Tibial artery (tissue), 4 donors: ENCODE results near the gene CAT.

Experiments
- DNase-seq, 2 donors: peaks; one replicate each; pipeline ENCODE4 v3.0.0-alpha.2; 2019
- H3K27ac ChIP-seq, 2 donors: fragments of 200-600 bp; sonication (generic) in 1 of 2; 1 replicate in 1 of 2; 2 replicates in 1 of 2; pipeline ENCODE4 v1.5.1; 2018 to 2019; ENCODE audit warnings: mild to moderate bottlenecking in 1 of 2
- H3K27me3 ChIP-seq, 2 donors: fragments of 200-600 bp; sonication (generic) in 1 of 2; one replicate each; pipeline versions ENCODE4 v1.5.1 to v1.6.0; 2016 to 2019
- H3K36me3 ChIP-seq, 3 donors: fragments of 200-600 bp; sonication (generic) in 2 of 3; one replicate each; pipeline ENCODE4 v1.5.1; 2016 to 2019; ENCODE audit warnings: mild to moderate bottlenecking in 2 of 3
- H3K4me1 ChIP-seq, 4 donors: fragments of 200-600 bp; sonication (generic) in 2 of 4; 1 replicate in 3 of 4; 2 replicates in 1 of 4; pipeline ENCODE4 v1.5.1; 2016 to 2019
- H3K4me3 ChIP-seq, 2 donors: fragments of 200-600 bp; sonication (generic) in 1 of 2; 1 replicate in 1 of 2; 2 replicates in 1 of 2; pipeline ENCODE4 v1.5.1; 2018 to 2019; ENCODE audit warnings: mild to moderate bottlenecking in 2 of 2
- H3K9me3 ChIP-seq, 3 donors: fragments of 200-600 bp; sonication (generic) in 1 of 3; one replicate each; pipeline ENCODE4 v1.5.1; 2016 to 2019
- intact Hi-C: fragments of 100-400 bp; cut with DNase I; formaldehyde crosslinking; loops from one replicate; pipeline ENCODE4 v1.15.0; 2023; ENCODE audit warnings: low total_unique reads
- TF ChIP-seq, protein P1 (sequence below), 2 experiments: fragments of 200-600 bp in 1 of 2; fragments of 450-650 bp in 1 of 2; IDR thresholded peaks; one replicate each; pipeline ENCODE4 v1.5.1; 2017 to 2019; ENCODE audit warnings: antibody characterized with exemption in 2 of 2, mild to moderate bottlenecking in 1 of 2, moderate library complexity in 1 of 2

The CAT gene

DNA sequence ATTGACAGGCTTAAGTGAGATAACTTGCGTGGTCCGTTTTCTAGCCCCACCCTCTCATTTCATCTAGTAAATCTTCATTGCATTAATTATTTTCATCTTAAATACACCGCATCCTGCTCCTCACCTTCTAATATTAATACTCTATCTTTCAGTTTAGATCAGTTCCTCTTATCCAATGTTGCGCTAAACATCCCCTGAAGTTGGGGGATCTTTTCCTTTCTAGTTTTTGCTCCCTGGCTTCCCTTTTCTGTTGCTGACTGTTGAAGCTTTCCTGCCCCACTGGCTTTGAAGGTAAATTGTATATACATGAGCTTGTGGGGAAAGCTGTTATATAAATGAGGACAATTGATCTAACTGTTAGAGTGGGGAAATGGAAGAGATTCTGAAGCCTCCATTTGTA, 7.2 kb downstream of the CAT start:
- Histone ChIP-seq H3K4me1 (peaks cover 0 to under 1% (median 0%) of the 10 kb centered on the region in 4 donors), H3K27me3 (no peaks in the 10 kb centered on the region), H3K9me3 (no peaks in the 10 kb centered on the region), H3K36me3 (peaks cover 9 to 21% (median 20%) of the 10 kb centered on the region in 3 donors), H3K27ac (no peak overlapping the region), H3K4me3 (no peak overlapping the region)
- TF ChIP-seq, protein P1, sequence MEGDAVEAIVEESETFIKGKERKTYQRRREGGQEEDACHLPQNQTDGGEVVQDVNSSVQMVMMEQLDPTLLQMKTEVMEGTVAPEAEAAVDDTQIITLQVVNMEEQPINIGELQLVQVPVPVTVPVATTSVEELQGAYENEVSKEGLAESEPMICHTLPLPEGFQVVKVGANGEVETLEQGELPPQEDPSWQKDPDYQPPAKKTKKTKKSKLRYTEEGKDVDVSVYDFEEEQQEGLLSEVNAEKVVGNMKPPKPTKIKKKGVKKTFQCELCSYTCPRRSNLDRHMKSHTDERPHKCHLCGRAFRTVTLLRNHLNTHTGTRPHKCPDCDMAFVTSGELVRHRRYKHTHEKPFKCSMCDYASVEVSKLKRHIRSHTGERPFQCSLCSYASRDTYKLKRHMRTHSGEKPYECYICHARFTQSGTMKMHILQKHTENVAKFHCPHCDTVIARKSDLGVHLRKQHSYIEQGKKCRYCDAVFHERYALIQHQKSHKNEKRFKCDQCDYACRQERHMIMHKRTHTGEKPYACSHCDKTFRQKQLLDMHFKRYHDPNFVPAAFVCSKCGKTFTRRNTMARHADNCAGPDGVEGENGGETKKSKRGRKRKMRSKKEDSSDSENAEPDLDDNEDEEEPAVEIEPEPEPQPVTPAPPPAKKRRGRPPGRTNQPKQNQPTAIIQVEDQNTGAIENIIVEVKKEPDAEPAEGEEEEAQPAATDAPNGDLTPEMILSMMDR (IDR thresholded peaks at IDR 0.05), result no peak
- intact Hi-C loops, result loop anchor here (5.0 kb wide), 1 partner anchor 1026 kb away; no protein-coding TSS in a partner anchor
- no peak for DNase-seq

DNA sequence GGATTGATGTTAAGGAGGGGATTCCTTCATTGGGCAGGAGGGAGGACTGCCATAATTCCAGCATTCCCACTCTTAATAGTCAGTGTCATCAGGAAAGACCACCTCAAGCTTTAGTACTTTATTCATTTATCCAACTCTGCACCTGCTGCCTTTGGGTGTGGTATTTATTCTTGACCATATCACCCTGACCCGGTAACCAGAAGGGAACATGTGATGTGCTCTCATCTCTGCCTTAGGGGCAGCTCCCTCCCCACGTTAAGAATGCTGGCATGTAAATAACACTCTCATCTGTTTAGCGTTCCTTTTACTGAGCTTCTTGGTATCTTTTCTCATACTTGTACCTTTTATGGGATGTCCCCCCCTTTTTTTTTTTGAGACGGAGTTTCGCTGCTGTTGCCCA, 7.7 kb downstream of the CAT start:
- no peak for DNase-seq
- Histone ChIP-seq H3K4me1 (no peaks in the 10 kb centered on the region), H3K9me3 (no peaks in the 10 kb centered on the region), H3K4me3 (no peak overlapping the region), H3K27me3 (no peaks in the 10 kb centered on the region), H3K36me3 (peaks cover 12 to 25% (median 25%) of the 10 kb centered on the region in 3 donors), H3K27ac (no peak overlapping the region)
- intact Hi-C loops, result loop anchor here (5.0 kb wide), 1 partner anchor 1026 kb away; no protein-coding TSS in a partner anchor
- TF ChIP-seq, protein P1 (IDR thresholded peaks at IDR 0.05), result no peak

DNA sequence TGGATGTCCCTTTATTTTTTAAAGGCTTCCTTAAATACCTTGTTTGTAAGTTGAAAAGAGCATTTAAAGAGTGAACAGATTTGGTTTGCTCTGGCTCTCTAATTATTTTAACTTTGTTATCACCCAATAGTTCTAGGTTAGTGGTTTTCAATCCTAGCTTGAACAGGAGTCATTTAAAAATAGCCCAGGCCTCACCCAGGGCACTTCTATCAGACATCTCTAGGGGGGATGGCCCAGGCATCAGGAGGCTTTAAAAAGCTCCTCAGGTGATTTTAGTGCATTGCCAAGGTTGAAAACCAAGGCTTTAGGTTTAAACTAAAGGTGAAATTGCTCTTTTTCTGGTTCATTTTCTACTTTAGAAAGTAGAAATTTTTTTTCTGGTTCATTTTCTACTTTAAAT, 8.3 kb downstream of the CAT start:
- TF ChIP-seq, protein P1 (IDR thresholded peaks at IDR 0.05), result no peak
- DNase-seq, result no peak
- Histone ChIP-seq H3K27me3 (no peaks in the 10 kb centered on the region), H3K9me3 (no peaks in the 10 kb centered on the region), H3K36me3 (peaks cover 12 to 32% (median 31%) of the 10 kb centered on the region in 3 donors), H3K27ac (no peak overlapping the region), H3K4me1 (no peaks in the 10 kb centered on the region), H3K4me3 (no peak overlapping the region)
- intact Hi-C loops, result loop anchor here (5.0 kb wide), 1 partner anchor 1025 kb away; no protein-coding TSS in a partner anchor

DNA sequence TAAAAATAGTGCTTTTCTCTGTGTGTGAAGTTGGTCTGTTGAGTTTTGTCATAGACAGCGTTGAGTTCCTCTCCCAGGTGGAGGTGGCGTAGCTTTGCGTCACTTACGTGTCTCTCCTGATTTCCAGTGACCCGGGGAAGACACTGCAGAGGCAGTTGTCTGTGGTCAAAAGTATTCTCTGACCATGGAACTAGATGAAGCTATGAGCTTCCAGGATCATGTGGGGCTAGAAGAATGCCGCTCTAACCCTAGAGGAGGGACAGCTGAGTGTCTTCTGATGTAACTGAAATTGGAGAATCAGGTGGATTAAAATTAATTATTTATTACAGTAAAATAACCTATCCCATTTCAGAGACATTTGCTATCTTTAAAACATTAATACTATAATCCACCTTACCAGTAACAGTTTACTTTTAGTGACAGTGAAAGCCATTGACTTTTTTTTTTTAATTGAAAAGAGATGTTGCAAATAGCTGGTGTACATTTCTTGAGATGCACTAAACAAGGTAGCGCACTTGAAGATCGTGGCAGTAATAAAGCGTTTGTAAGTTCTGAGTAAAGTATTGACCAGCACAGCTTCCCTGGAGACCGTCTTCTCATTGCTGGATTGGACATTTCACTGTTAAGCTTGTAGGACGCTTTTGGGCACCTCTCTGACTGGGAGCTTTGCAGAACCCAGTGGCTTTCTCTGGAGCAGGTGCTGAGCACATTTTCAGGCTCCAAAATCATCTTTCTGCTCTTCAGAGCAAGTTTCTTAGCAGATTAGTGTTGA, 9.7 kb downstream of the CAT start:
- TF ChIP-seq, protein P1 (IDR thresholded peaks at IDR 0.05), result no peak
- DNase-seq, result no peak
- Histone ChIP-seq H3K27me3 (no peaks in the 10 kb centered on the region), H3K4me1 (no peaks in the 10 kb centered on the region), H3K27ac (no peak overlapping the region), H3K36me3 (peaks cover 19 to 46% (median 45%) of the 10 kb centered on the region in 3 donors), H3K9me3 (no peaks in the 10 kb centered on the region), H3K4me3 (no peak overlapping the region)
- intact Hi-C loops, result loop anchor here (5.0 kb wide), 1 partner anchor 1024 kb away; no protein-coding TSS in a partner anchor

DNA sequence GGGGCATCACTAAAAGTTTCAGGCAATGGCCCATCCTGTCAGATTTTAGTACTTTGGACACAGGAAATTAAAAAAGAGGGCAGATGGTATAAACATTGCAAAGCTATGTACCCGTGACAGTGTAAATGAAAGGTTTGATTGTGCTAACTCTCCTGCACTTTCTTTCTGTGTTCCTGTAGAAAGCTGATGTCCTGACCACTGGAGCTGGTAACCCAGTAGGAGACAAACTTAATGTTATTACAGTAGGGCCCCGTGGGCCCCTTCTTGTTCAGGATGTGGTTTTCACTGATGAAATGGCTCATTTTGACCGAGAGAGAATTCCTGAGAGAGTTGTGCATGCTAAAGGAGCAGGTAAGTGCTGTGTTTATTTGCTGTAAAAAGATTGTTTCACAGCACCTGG, 10.3 kb downstream of the CAT start:
- intact Hi-C loops, result loop anchor here (5.0 kb wide), 1 partner anchor 1023 kb away; no protein-coding TSS in a partner anchor
- Histone ChIP-seq H3K27ac (no peak overlapping the region), H3K36me3 (peaks cover 25 to 52% (median 51%) of the 10 kb centered on the region in 3 donors)

More for the DNA sequence above, 10.3 kb downstream of the CAT start:
- TF ChIP-seq, protein P1 (IDR thresholded peaks at IDR 0.05), result no peak
- Histone ChIP-seq H3K4me3 (no peak overlapping the region), H3K9me3 (no peaks in the 10 kb centered on the region), H3K4me1 (no peaks in the 10 kb centered on the region), H3K27me3 (no peaks in the 10 kb centered on the region)
- no peak for DNase-seq
